Thyroid gland (tissue), 4 donors: Measurements from ENCODE around the gene SNX8. TPM values are rescaled to one million over a fixed set of nuclear protein-coding genes. Genes with fewer than 3 reads are reported as not detected.

ENCODE experiments used
- DNase-seq, 2 donors: peaks; one replicate each; pipeline ENCODE4 v3.0.0-alpha.2; 2019
- H3K27ac ChIP-seq, 3 donors: fragments of 200-600 bp; sonication (generic); 1 replicate in 2 of 3; 2 replicates in 1 of 3; pipeline ENCODE4 v1.5.1; 2016 to 2019; ENCODE audit warnings: mild to moderate bottlenecking in 1 of 3, moderate library complexity in 1 of 3
- H3K27me3 ChIP-seq: fragments of 200-600 bp; sonication (generic); one replicate; pipeline ENCODE4 v1.5.1; 2019
- H3K36me3 ChIP-seq, 2 donors: fragments of 200-600 bp; sonication (generic); one replicate each; pipeline ENCODE4 v1.5.1; 2016 to 2019
- H3K4me1 ChIP-seq, 2 donors: fragments of 200-600 bp; sonication (generic); one replicate each; pipeline ENCODE4 v1.5.1; 2017 to 2019
- H3K4me3 ChIP-seq, 3 donors: fragments of 200-600 bp; sonication (generic); replicated peaks in 1 of 3; 1 replicate in 2 of 3; 2 replicates in 1 of 3; pipeline ENCODE4 v1.5.1; 2016; ENCODE audit warnings: mild to moderate bottlenecking in 1 of 3
- H3K9me3 ChIP-seq: fragments of 200-600 bp; sonication (generic); one replicate; pipeline ENCODE4 v1.5.1; 2017
- CTCF ChIP-seq, 6 experiments: fragments of 200-600 bp in 3 of 6; fragments of 450-650 bp in 3 of 6; sonication (generic) in 3 of 6; IDR thresholded peaks; one replicate each; pipeline ENCODE4 v1.5.1; 2016 to 2019; ENCODE audit warnings: antibody characterized with exemption in 6 of 6, mild to moderate bottlenecking in 2 of 6, inconsistent platforms in 1 of 6, moderate library complexity in 1 of 6
- POLR2A ChIP-seq, 2 donors: fragments of 450-650 bp; IDR thresholded peaks; one replicate each; pipeline ENCODE4 v1.6.1; 2017; ENCODE audit warnings: antibody characterized with exemption in 2 of 2, mild to moderate bottlenecking in 2 of 2, moderate library complexity in 1 of 2
- WGBS, 2 donors: methylation state at CpG; one replicate each; pipeline ENCODE4 v1.1.5; 2017; 5-methylcytosine and 5-hydroxymethylcytosine counted together
- intact Hi-C: fragments of 100-400 bp; cut with DNase I; formaldehyde crosslinking; loops from one replicate; pipeline ENCODE4 v1.15.1; 2023
- total RNA-seq, 4 donors: library from RNA; depleted of rRNA; stranded (reverse); fragments of >200 nt; gene quantifications; one replicate each; pipeline ENCODE4 v1.2.3, GENCODE V29; 2016

SNX8 gene
- total RNA-seq, 4 donors from 2014 or later = 12.0 to 40.5 (median 23.4) TPM

- peak; percentile 85 to 92 for DNase-seq
- H3K4me1 ChIP-seq = peaks cover 16 to 30% of the 10 kb centered on the region in 2 donors
- no peaks in the 10 kb centered on the region for H3K9me3 ChIP-seq
- peak within 1 kb of the TSS; percentile 99 to 100 (median 99) for H3K27ac ChIP-seq
- H3K4me3 ChIP-seq = peak within 1 kb of the TSS; percentile 43 to 96 (median 79)
- peak in 1 of 2 donors; percentile 63 for TF ChIP-seq POLR2A (IDR thresholded peaks at IDR 0.05)
- TF ChIP-seq CTCF (IDR thresholded peaks at IDR 0.05) = peak in 1 of 6 experiments; percentile 11
- no peaks in the 10 kb centered on the region for H3K27me3 ChIP-seq
- intact Hi-C loops = loop anchor here (10.0 kb wide), 2 partner anchors 110 to 780 kb away; partner anchors contain the start of genes MRM2, NUDT1 and PSMG3
- no peaks in the 10 kb centered on the region for H3K36me3 ChIP-seq
- 0% methylated on average over 16 to 29 of the region's 55 CpGs for WGBS, 2 donors
Observed at GRCh38 chr7:2354186-2354938, 40.1 kb upstream of the SNX8 start, which contains the start of gene EIF3B. Gene EIF3B, plus strand, starts transcription at chr7:2354827. Its CDS starts 95 bp downstream, at chr7:2354922.

DNA sequence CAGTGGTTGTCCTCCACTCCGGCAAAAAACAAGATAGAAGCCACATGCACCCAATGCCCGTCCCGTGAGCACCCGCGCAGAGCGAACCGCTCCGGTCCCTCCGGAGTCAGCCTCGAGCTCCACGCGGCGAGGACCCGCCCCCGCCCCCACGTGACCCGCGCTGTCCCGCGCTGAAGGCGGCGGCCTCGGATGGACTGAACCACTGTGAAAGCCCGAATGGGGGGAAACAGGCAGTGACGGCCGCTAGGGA lies 39.6 kb upstream of the SNX8 start:
- H3K27ac ChIP-seq = peak overlapping the region; percentile 99 to 100 (median 99)
- H3K4me1 ChIP-seq = peaks cover 16 to 25% of the 10 kb centered on the region in 2 donors
- WGBS, 2 donors = 0 to 3% methylated on average over 5 to 16 of the region's 26 CpGs
- H3K27me3 ChIP-seq = no peaks in the 10 kb centered on the region
- TF ChIP-seq POLR2A (IDR thresholded peaks at IDR 0.05) (peak in 1 of 2 donors; percentile 43), CTCF (IDR thresholded peaks at IDR 0.05) (no peak)
- peak overlapping the region; percentile 0 to 96 (median 8) for H3K4me3 ChIP-seq
- peak; percentile 88 to 89 for DNase-seq
- intact Hi-C loops = loop anchor here (10.0 kb wide), 2 partner anchors 109 to 779 kb away; partner anchors contain the start of genes MRM2, NUDT1 and PSMG3
- H3K36me3 ChIP-seq = no peaks in the 10 kb centered on the region
- H3K9me3 ChIP-seq = no peaks in the 10 kb centered on the region

DNA sequence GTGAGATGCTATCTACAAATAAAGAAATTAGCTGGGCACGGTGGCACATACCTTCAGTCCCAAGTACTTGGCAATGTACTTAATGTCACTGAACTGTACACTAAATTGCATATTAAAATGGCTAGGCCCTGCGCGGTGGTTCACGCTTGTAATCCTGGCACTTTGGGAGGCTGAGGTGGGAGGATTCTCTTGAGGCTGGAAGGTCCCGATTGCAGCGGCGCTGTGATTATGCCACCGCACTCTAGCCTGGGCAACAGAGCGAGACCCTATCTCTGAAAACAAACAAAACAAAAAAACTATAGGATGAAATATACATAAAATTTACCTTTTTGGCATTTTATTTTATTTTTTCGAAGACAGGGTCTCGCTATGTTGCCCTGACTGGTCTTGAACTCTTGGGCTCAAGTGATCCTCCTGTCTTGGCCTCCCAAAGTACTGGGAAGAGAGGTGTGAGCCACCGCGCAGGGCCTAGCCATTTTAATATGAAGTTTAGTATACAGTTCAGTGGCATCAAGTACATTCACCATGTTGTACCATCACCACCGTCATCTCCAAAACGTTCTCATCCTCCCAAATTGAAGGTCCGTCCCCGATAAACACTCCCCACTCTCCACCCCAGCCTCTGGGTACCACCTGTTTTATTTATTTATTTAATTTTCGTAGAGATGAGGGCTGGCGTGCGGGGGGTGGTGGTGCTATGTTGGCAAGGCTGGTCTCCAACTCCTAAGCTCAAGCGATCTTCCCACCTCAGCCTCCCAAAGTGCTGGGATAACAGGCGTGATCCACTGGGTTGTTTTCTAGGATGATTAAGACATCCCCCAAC lies 39.1 kb upstream of the SNX8 start:
- Histone ChIP-seq H3K27ac (peak overlapping the region in 2 of 3 donors; percentile 99 to 100), H3K4me3 (peak overlapping the region in 1 of 3 donors; percentile 96), H3K36me3 (no peaks in the 10 kb centered on the region), H3K9me3 (no peaks in the 10 kb centered on the region), H3K27me3 (no peaks in the 10 kb centered on the region), H3K4me1 (peaks cover 16 to 23% of the 10 kb centered on the region in 2 donors)
- DNase-seq = no peak
- no peak for TF ChIP-seq POLR2A (IDR thresholded peaks at IDR 0.05)
- no peak for TF ChIP-seq CTCF (IDR thresholded peaks at IDR 0.05)
- 54 to 58% methylated on average over 22 of the region's 22 CpGs for WGBS, 2 donors
- intact Hi-C loops = loop anchor here (10.0 kb wide), 2 partner anchors 109 to 779 kb away; partner anchors contain the start of genes MRM2, NUDT1 and PSMG3

- TF ChIP-seq CTCF (IDR thresholded peaks at IDR 0.05) (no peak), POLR2A (IDR thresholded peaks at IDR 0.05) (no peak)
- no peak overlapping the region for H3K27ac ChIP-seq
- intact Hi-C loops = loop anchor here (10.0 kb wide), 2 partner anchors 106 to 776 kb away; partner anchors contain the start of genes MRM2, NUDT1 and PSMG3
- peaks cover 7 to 9% of the 10 kb centered on the region in 2 donors for H3K4me1 ChIP-seq
- no peak for DNase-seq
- WGBS, 2 donors = 91 to 94% methylated on average over 12 of the region's 12 CpGs
- H3K9me3 ChIP-seq = no peaks in the 10 kb centered on the region
- no peaks in the 10 kb centered on the region for H3K36me3 ChIP-seq
- no peaks in the 10 kb centered on the region for H3K27me3 ChIP-seq
- no peak overlapping the region for H3K4me3 ChIP-seq
Observed at GRCh38 chr7:2350861-2351260, 36.6 kb upstream of the SNX8 start.
